ACC112 (cell line): Measurements from ENCODE around the gene ST7.
"Not testable (repeated sequence)": the region's sequence is repeated elsewhere in the genome, so short reads cannot be mapped to it uniquely, and the experiment has no call there.

ENCODE experiments used
- H2AFZ ChIP-seq: fragments of 200-600 bp; sonication (generic); one replicate; pipeline ENCODE4 v1.6.0; 2017; ENCODE audit warnings: antibody characterized with exemption, low read length; ENCODE audit not compliant: unreplicated experiment
- H3K27ac ChIP-seq: fragments of 200-600 bp; sonication (generic); 2 replicates; pipeline ENCODE4 v1.5.1; 2014; ENCODE audit warnings: low read depth, mild to moderate bottlenecking, antibody characterized with exemption, low read length, moderate library complexity
- H3K27me3 ChIP-seq: fragments of 200-600 bp; sonication (generic); 2 replicates; pipeline ENCODE4 v1.6.1; 2014; ENCODE audit warnings: mild to moderate bottlenecking, antibody characterized with exemption, low read length, moderate library complexity, mixed read lengths; ENCODE audit not compliant: insufficient read depth
- H3K36me3 ChIP-seq: fragments of 200-600 bp; sonication (generic); 2 replicates; pipeline ENCODE4 v1.6.1; 2016; ENCODE audit warnings: mild to moderate bottlenecking, antibody characterized with exemption, low read length, moderate library complexity, mixed read lengths; ENCODE audit not compliant: insufficient read depth
- H3K4me1 ChIP-seq: fragments of 200-600 bp; sonication (generic); one replicate; pipeline ENCODE4 v1.6.1; 2016; ENCODE audit warnings: low read length, mixed read lengths; ENCODE audit not compliant: insufficient read depth, unreplicated experiment, control insufficient read depth
- H3K4me3 ChIP-seq: fragments of 200-600 bp; sonication (generic); 2 replicates; pipeline ENCODE4 v1.5.1; 2014; ENCODE audit warnings: mild to moderate bottlenecking, low read depth, low read length
- H3K79me2 ChIP-seq: fragments of 200-600 bp; sonication (generic); one replicate; pipeline ENCODE4 v1.6.0; 2016; ENCODE audit warnings: low read length; ENCODE audit not compliant: control insufficient read depth, unreplicated experiment, insufficient read depth

Gene ST7

GRCh38 chr7:117238472-117238871 lies 285.2 kb downstream of the ST7 start:
- no peak overlapping the region for H2AFZ ChIP-seq
- H3K27ac ChIP-seq = no peak overlapping the region
- no peaks in the 10 kb centered on the region for H3K36me3 ChIP-seq
- no peaks in the 10 kb centered on the region for H3K79me2 ChIP-seq
- H3K4me1 ChIP-seq = no peaks in the 10 kb centered on the region
- H3K27me3 ChIP-seq = peaks cover 9% of the 10 kb centered on the region; the same call in 1 of the 2 replicates
- H3K4me3 ChIP-seq = no peak overlapping the region

DNA sequence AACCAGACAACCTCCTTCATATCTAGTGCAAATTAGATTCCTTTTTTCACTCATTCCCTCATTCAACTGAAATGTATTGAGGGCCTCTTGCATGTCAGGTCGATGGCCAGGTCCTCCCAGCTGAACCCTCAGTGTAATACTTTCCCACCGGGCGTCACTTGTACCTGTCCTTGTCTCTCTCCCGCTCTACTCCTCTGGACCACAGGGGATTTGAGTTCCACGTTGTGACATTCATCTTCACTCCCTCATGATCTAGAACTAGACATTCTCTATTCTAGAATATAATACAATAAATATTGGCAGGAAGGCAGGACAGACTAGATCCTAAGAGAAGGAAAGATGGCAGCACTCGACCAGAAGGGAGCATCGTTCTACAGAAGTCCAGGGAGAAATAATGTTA lies 285.6 kb downstream of the ST7 start:
- Histone ChIP-seq H3K4me3 (no peak overlapping the region), H2AFZ (no peak overlapping the region), H3K27ac (no peak overlapping the region), H3K4me1 (no peaks in the 10 kb centered on the region), H3K79me2 (no peaks in the 10 kb centered on the region), H3K36me3 (no peaks in the 10 kb centered on the region), H3K27me3 (peaks cover 9% of the 10 kb centered on the region; the same call in 1 of the 2 replicates)

- Histone ChIP-seq H3K4me1 (no peaks in the 10 kb centered on the region), H2AFZ (no peak overlapping the region), H3K4me3 (no peak overlapping the region), H3K27ac (no peak overlapping the region), H3K36me3 (no peaks in the 10 kb centered on the region), H3K79me2 (no peaks in the 10 kb centered on the region), H3K27me3 (peaks cover 9% of the 10 kb centered on the region; the same call in 1 of the 2 replicates)
These were observed 287.8 kb downstream of the ST7 start for GRCh38 chr7:117241088-117241487.

GRCh38 chr7:117243390-117243789 lies 290.1 kb downstream of the ST7 start:
- Histone ChIP-seq H2AFZ (no peak overlapping the region), H3K4me3 (no peak overlapping the region), H3K4me1 (no peaks in the 10 kb centered on the region), H3K27ac (no peak overlapping the region), H3K79me2 (no peaks in the 10 kb centered on the region), H3K36me3 (no peaks in the 10 kb centered on the region), H3K27me3 (peaks cover 9% of the 10 kb centered on the region; the same call in 1 of the 2 replicates)

DNA sequence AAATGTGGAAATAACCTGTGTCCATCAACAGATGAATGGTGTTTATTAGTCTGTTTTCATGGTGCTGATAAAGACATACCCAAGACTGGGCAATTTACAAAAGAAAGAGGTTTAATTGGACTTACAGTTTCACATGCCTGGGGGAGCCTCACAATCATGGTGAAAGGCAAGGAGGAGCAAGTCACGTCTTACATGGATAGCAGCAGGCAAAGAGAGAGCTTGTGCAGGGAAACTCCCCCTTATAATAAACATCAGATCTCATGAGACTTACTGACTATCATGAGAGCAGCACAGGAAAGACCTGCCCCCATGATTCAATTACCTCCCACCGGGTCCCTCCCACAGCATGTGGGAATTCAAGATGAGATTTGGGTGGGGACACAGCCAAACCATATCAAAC lies 292.4 kb downstream of the ST7 start:
- H3K27ac ChIP-seq, H3K36me3 ChIP-seq, H3K79me2 ChIP-seq, H3K27me3 ChIP-seq, H3K4me1 ChIP-seq, H3K4me3 ChIP-seq, H2AFZ ChIP-seq: not testable (repeated sequence)

- peaks cover 4% of the 10 kb centered on the region for H3K4me1 ChIP-seq
- no peaks in the 10 kb centered on the region for H3K36me3 ChIP-seq
- H3K27ac ChIP-seq = no peak overlapping the region
- no peak overlapping the region for H3K4me3 ChIP-seq
- peaks cover 6% of the 10 kb centered on the region; the same call in 1 of the 2 replicates for H3K27me3 ChIP-seq
- H2AFZ ChIP-seq = no peak overlapping the region
- no peaks in the 10 kb centered on the region for H3K79me2 ChIP-seq
These were observed 294.5 kb downstream of the ST7 start for GRCh38 chr7:117247809-117248208.

DNA sequence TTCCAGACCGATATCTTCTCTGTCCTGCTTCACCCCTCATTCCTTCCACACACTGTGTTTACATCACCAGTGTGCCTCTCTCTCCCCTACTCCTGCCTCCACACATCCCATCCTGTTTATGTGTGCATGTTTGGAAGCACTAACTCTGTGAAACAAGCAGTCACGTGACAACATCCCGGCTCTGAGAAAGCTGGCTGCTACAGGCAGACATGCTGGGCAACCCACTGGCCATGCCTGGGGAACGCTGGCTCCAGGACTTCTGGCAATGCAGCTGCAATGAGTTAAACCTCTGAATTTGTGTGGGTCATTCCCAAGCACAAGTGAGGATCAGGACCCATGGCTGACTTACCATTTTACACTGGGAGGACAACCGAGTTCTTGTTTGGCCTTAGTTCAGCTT lies 295.5 kb downstream of the ST7 start:
- H3K4me3 ChIP-seq = no peak overlapping the region
- no peak overlapping the region for H2AFZ ChIP-seq

DNA sequence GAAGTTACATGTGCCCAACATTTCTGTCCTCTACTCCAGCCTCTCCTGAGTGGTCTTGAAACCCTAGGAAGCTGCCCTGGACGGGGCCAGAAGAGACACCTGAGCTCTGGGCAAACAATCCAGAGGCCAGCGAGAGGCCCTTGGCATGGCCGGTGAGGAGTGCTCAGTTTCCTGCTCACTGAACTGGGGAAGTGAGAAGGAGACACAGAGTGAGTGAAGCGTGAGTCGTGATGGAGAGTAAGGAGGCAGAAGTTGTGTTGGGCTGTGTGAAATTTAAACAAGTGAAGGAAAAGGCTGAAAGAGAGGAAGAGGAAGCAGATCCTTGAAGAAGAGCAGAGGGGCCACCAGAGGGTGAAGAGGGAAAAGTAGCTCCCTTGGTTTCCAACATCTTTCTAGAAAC lies 296.4 kb downstream of the ST7 start:
- H3K27ac ChIP-seq = no peak overlapping the region
- no peaks in the 10 kb centered on the region for H3K36me3 ChIP-seq
- H3K4me3 ChIP-seq = no peak overlapping the region

More for the DNA sequence above, 295.5 kb downstream of the ST7 start:
- H3K27ac ChIP-seq = no peak overlapping the region
- no peaks in the 10 kb centered on the region for H3K79me2 ChIP-seq
- no peaks in the 10 kb centered on the region for H3K36me3 ChIP-seq
- H3K27me3 ChIP-seq = no peaks in the 10 kb centered on the region
- peaks cover 4% of the 10 kb centered on the region for H3K4me1 ChIP-seq

DNA sequence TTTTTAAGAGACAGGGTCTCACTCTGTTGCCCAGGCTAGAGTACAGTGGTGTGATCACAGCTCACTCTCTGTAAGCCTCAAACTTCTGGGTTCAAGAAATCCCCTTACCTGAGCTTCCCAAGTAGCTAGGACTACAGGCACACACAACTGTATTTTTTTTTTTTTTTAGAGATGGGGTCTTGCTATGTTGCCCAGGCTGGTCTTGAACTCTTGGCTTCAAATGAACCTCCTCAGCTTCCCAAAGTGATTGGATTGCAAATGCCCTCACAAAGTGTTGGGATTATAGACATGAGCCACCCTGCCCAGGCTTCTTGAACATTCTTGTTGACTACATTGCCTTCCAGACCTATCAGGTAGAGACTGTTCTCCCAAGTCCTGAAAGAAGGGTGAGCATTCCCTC lies 296.9 kb downstream of the ST7 start:
- H3K27me3 ChIP-seq = 0 out of 2 replicates have a peak, but pooled peaks cover under 1% of the 10 kb centered on the region
- H3K27ac ChIP-seq = no peak overlapping the region
- no peak overlapping the region for H2AFZ ChIP-seq

More for the DNA sequence above, 296.4 kb downstream of the ST7 start:
- Histone ChIP-seq H3K79me2 (no peaks in the 10 kb centered on the region), H2AFZ (no peak overlapping the region), H3K4me1 (peaks cover 4% of the 10 kb centered on the region), H3K27me3 (no peaks in the 10 kb centered on the region)

GRCh38 chr7:117250801-117251200 lies 297.5 kb downstream of the ST7 start:
- Histone ChIP-seq H3K4me3 (no peak overlapping the region), H3K36me3 (no peaks in the 10 kb centered on the region), H3K79me2 (no peaks in the 10 kb centered on the region), H3K27ac (no peak overlapping the region), H3K4me1 (peaks cover 4% of the 10 kb centered on the region), H3K27me3 (peaks cover 4% of the 10 kb centered on the region; the same call in 1 of the 2 replicates), H2AFZ (no peak overlapping the region)

More for the DNA sequence above, 296.9 kb downstream of the ST7 start:
- no peaks in the 10 kb centered on the region for H3K36me3 ChIP-seq
- no peaks in the 10 kb centered on the region for H3K79me2 ChIP-seq
- H3K4me1 ChIP-seq = peaks cover 4% of the 10 kb centered on the region
- no peak overlapping the region for H3K4me3 ChIP-seq

GRCh38 chr7:117251687-117252086 lies 298.4 kb downstream of the ST7 start:
- H3K4me1 ChIP-seq = peaks cover 4% of the 10 kb centered on the region
- H3K27me3 ChIP-seq = peaks cover 13% of the 10 kb centered on the region; the same call in 1 of the 2 replicates
- H3K4me3 ChIP-seq = no peak overlapping the region
- H3K36me3 ChIP-seq = no peaks in the 10 kb centered on the region
- no peaks in the 10 kb centered on the region for H3K79me2 ChIP-seq
- no peak overlapping the region for H3K27ac ChIP-seq
- no peak overlapping the region for H2AFZ ChIP-seq
